Panc1 (cell line): ENCODE measurements around the gene RASA3.

Experiments used
- SIN3A ChIP-seq: IDR thresholded peaks from 2 replicates; pipeline ENCODE4 v1.6.1; 2012; ENCODE audit warnings: low read depth, mild to moderate bottlenecking, low read length, moderate library complexity, borderline replicate concordance; ENCODE audit not compliant: insufficient read depth
- TF ChIP-seq, protein P1 (sequence below): fragments of 450-650 bp; IDR thresholded peaks from 2 replicates; pipeline ENCODE4 v1.5.1; 2017; ENCODE audit warnings: mild to moderate bottlenecking

DNA sequence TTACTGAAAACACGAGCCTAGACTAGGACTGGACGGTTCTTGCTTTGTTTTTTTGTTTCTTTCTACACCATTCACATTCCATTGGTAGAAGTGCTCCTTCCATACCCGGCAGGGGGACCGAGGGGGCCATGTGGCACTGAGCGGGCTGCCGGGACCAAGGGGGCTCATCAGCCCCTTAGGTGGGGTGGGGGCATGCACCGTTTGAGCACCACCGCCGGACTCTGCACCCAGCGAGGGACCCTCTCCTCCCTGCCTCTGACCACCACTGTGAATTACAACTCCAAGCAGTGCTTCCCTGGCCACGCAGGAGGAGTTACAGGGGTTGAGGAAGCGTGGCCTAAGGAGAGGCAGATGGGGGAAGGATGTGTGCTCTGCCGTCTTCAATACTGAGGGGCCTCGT lies 31.6 kb upstream of the RASA3 start:
- TF ChIP-seq, protein P1, sequence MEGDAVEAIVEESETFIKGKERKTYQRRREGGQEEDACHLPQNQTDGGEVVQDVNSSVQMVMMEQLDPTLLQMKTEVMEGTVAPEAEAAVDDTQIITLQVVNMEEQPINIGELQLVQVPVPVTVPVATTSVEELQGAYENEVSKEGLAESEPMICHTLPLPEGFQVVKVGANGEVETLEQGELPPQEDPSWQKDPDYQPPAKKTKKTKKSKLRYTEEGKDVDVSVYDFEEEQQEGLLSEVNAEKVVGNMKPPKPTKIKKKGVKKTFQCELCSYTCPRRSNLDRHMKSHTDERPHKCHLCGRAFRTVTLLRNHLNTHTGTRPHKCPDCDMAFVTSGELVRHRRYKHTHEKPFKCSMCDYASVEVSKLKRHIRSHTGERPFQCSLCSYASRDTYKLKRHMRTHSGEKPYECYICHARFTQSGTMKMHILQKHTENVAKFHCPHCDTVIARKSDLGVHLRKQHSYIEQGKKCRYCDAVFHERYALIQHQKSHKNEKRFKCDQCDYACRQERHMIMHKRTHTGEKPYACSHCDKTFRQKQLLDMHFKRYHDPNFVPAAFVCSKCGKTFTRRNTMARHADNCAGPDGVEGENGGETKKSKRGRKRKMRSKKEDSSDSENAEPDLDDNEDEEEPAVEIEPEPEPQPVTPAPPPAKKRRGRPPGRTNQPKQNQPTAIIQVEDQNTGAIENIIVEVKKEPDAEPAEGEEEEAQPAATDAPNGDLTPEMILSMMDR: no peak
- no peak for TF ChIP-seq SIN3A
